ENCODE results near the gene MED7. TPM values are rescaled to one million over a fixed set of nuclear protein-coding genes. Genes with fewer than 3 reads are reported as not detected.
"Not testable (repeated sequence)": the region's sequence is repeated elsewhere in the genome, so short reads cannot be mapped to it uniquely, and the experiment has no call there.

MED7 gene
- total RNA-seq, 1 experiment from 2014 or later = 14.7 TPM

DNA sequence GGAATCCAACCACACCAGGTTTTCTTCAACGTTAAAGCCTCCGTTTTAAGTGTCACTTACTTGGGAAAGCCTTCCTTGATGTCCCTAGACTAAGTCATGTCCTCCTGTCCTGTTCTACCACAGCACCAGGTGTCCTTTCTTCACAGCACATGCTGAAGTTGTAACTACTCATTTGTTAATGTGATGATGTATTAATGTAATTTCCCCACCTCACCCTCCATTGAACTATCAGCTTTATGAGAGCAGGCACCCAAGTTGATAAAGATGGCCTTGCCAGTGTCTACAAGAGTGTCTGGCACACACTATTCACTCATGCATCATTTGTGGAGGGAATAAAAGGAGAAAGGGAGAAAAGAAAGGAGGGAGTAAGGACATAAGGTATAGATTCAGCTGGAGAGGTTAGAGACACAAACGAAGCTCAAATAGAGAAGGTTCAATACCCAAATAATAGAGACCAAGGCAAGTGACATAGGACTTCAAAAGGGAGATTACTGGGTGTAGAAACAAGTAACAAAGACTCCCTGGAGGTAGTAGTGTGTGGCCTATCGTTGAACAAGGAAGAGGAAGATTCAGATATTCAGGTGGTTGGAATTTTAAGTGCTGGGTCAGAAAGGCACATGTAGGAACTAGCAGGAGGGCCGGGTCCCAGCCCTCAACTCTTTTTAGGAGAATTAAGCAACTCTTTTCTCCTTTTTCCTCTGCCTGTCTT, 44.5 kb upstream of the MED7 start:
- ChIA-PET POLR2A (no interaction called here), CTCF (interaction anchor here (0.5 to 2.1 kb wide), 5 partner anchors 33 to 203 kb away, joined by 3 to 5 read pairs (median 3); no protein-coding TSS in a partner anchor)
- intact Hi-C loops (cut with micrococcal nuclease) = no loop called here
- Mint-ChIP-seq H3K9me3 (ENCODE audit: unreplicated experiment) (no peaks in the 10 kb centered on the region), H3K27ac (ENCODE audit: low read depth, unreplicated experiment) (no peak overlapping the region), H3K36me3 (ENCODE audit: insufficient read depth, unreplicated experiment) (no peaks in the 10 kb centered on the region), H3K4me3 (ENCODE audit: unreplicated experiment) (no peak overlapping the region), H3K4me1 (ENCODE audit: insufficient read depth, unreplicated experiment) (no peaks in the 10 kb centered on the region), H3K27me3 (ENCODE audit: insufficient read depth, unreplicated experiment) (peaks cover 4% of the 10 kb centered on the region)
- TF ChIP-seq, protein P1, sequence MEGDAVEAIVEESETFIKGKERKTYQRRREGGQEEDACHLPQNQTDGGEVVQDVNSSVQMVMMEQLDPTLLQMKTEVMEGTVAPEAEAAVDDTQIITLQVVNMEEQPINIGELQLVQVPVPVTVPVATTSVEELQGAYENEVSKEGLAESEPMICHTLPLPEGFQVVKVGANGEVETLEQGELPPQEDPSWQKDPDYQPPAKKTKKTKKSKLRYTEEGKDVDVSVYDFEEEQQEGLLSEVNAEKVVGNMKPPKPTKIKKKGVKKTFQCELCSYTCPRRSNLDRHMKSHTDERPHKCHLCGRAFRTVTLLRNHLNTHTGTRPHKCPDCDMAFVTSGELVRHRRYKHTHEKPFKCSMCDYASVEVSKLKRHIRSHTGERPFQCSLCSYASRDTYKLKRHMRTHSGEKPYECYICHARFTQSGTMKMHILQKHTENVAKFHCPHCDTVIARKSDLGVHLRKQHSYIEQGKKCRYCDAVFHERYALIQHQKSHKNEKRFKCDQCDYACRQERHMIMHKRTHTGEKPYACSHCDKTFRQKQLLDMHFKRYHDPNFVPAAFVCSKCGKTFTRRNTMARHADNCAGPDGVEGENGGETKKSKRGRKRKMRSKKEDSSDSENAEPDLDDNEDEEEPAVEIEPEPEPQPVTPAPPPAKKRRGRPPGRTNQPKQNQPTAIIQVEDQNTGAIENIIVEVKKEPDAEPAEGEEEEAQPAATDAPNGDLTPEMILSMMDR (IDR thresholded peaks at IDR 0.05; ENCODE audit: unreplicated experiment) = no peak
- no TSS peak for BruUV-seq (replicated peaks)
- DNase-seq (ENCODE audit: unreplicated experiment) = no peak

DNA sequence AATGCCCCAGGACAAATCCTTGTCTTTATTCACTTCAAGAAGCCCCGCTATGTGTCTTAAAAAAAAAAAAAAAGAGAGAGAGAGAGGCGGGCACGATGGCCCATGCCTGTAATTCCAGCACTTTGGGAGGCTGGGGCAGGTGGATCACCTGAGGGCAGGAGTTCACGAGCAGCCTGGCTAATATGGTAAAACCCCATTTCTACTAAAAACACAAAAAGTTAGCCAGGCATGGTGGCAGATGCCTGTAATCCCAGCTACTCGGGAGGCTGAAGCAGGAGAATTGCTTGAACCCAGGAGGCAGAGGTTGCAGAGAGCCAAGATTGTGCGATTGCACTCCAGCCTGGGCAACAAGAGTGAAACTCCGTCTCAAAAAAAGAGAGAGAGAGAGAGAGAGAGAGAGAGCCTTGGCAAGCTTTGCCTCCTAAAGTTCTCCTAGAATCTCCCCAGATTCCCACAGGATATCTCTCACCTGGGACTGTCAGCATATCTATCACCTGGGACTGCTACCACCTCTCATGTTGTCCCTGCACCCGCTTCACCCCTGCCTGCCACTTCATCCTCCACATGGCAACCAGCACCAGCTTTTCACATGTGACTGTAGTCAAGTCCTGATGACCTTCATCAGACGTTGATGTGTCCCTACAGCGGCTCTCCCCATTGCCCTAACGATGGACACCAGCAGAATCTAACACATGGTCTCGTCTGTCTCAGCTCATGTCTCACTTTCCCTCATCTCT, 43.8 kb upstream of the MED7 start:
- Mint-ChIP-seq H3K9me3 (ENCODE audit: unreplicated experiment) (no peaks in the 10 kb centered on the region), H3K4me3 (ENCODE audit: unreplicated experiment) (no peak overlapping the region), H3K27ac (ENCODE audit: low read depth, unreplicated experiment) (no peak overlapping the region), H3K27me3 (ENCODE audit: insufficient read depth, unreplicated experiment) (peaks cover 11% of the 10 kb centered on the region), H3K4me1 (ENCODE audit: insufficient read depth, unreplicated experiment) (no peaks in the 10 kb centered on the region), H3K36me3 (ENCODE audit: insufficient read depth, unreplicated experiment) (no peaks in the 10 kb centered on the region)
- TF ChIP-seq, protein P1 (IDR thresholded peaks at IDR 0.05; ENCODE audit: unreplicated experiment) = no peak
- no TSS peak for BruUV-seq (replicated peaks)
- ChIA-PET CTCF (interaction anchor here (0.7 to 2.1 kb wide), 3 partner anchors 11 to 126 kb away, joined by 3 to 5 read pairs (median 3); no protein-coding TSS in a partner anchor), POLR2A (no interaction called here)
- intact Hi-C loops (cut with micrococcal nuclease) = no loop called here
- no peak for DNase-seq (ENCODE audit: unreplicated experiment)

DNA sequence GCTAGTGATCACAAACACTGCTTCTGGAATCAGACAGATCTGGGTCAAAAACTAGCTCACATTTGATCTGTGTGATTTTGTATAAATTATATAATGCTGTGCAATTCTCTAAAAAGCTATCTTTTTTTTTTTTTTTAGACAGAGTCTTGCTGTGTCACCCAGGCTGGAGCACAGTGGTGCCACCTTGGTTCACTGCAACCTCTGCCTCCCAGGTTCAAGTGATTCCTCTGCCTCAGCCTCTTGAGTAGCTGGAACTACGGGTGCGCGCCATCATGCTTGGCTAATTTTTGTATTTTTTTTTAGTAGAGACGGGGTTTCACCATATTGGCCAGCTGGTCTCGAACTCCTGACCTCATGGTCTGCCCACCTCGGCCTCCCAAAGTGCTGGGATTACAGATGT, 42.5 kb upstream of the MED7 start:
- H3K27ac Mint-ChIP-seq (ENCODE audit: low read depth, unreplicated experiment); DNase-seq (ENCODE audit: unreplicated experiment); H3K4me1 Mint-ChIP-seq (ENCODE audit: insufficient read depth, unreplicated experiment); H3K9me3 Mint-ChIP-seq (ENCODE audit: unreplicated experiment); H3K36me3 Mint-ChIP-seq (ENCODE audit: insufficient read depth, unreplicated experiment); H3K4me3 Mint-ChIP-seq (ENCODE audit: unreplicated experiment); intact Hi-C loops (cut with micrococcal nuclease); BruUV-seq (replicated peaks): not testable (repeated sequence)
- ChIA-PET POLR2A (interaction anchor here (0.6 to 1.7 kb wide), 2 partner anchors 35 to 41 kb away, joined by 4 to 6 read pairs; no protein-coding TSS in a partner anchor), CTCF (interaction anchor here (0.6 kb wide), 2 partner anchors 88 to 134 kb away, joined by 3 read pairs; no protein-coding TSS in a partner anchor)
- peaks cover 16% of the 10 kb centered on the region for H3K27me3 Mint-ChIP-seq (ENCODE audit: insufficient read depth, unreplicated experiment)

DNA sequence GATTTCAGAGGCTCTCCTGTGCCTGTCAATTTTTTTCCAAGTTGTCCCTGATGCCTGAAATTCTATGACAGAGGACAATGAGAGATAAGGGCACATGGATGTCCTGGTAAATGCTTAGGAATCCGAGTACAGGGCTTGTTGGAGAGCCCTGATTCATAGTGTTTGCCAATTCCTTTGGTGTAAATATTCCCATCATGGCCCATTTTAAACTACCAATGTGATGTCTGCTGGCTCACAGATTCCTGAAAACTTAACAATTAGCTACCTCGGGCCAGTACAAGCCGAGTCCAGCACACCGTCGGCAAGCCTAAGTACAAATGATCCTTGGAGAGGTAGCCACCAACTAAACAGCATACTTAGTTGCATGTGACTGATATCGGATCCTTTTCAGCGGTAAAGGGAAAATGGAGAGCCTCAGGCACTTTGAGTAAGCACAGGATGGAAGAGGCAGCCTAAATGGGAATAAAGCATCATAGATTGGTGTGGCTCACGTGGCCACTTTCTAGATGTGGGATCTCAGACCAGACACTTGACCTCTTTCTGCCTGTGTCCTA, 41.5 kb upstream of the MED7 start:
- Mint-ChIP-seq H3K27ac (ENCODE audit: low read depth, unreplicated experiment) (no peak overlapping the region), H3K9me3 (ENCODE audit: unreplicated experiment) (no peaks in the 10 kb centered on the region), H3K27me3 (ENCODE audit: insufficient read depth, unreplicated experiment) (peaks cover 16% of the 10 kb centered on the region), H3K4me1 (ENCODE audit: insufficient read depth, unreplicated experiment) (no peaks in the 10 kb centered on the region), H3K36me3 (ENCODE audit: insufficient read depth, unreplicated experiment) (no peaks in the 10 kb centered on the region), H3K4me3 (ENCODE audit: unreplicated experiment) (no peak overlapping the region)
- DNase-seq (ENCODE audit: unreplicated experiment) = peak; percentile 11
- intact Hi-C loops (cut with micrococcal nuclease) = no loop called here
- BruUV-seq (replicated peaks) = no TSS peak
- TF ChIP-seq, protein P1 (IDR thresholded peaks at IDR 0.05; ENCODE audit: unreplicated experiment) = no peak
- CTCF ChIA-PET = interaction anchor here (1.2 kb wide), 1 partner anchor 10 kb away, joined by 3 read pairs; no protein-coding TSS in a partner anchor
- POLR2A ChIA-PET = interaction anchor here (1.7 kb wide), 1 partner anchor 40 kb away, joined by 4 read pairs; no protein-coding TSS in a partner anchor
